ENCODE measurements around the gene SLC13A5.

- TF ChIP-seq TAF1 (IDR thresholded peaks at IDR 0.05; ENCODE audit: borderline replicate concordance, low read depth, low read length) (no peak), SIN3A (IDR thresholded peaks at IDR 0.05; ENCODE audit: borderline replicate concordance, low read depth, low read length) (no peak), POLR2AphosphoS5 (IDR thresholded peaks at IDR 0.05; ENCODE audit: low read depth, low read length) (no peak), RFX5 (IDR thresholded peaks at IDR 0.05; ENCODE audit: low read length) (no peak), RAD21 (IDR thresholded peaks at IDR 0.05; ENCODE audit: low read length) (no peak), CHD2 (IDR thresholded peaks at IDR 0.05; ENCODE audit: low read length, partially characterized antibody) (no peak), FOXM1 (IDR thresholded peaks at IDR 0.05; ENCODE audit: low read depth) (no peak), SMC3 (IDR thresholded peaks at IDR 0.05; ENCODE audit: low read depth, low read length) (no peak), NFIC (IDR thresholded peaks at IDR 0.05; ENCODE audit: borderline replicate concordance) (no peak), JUND (IDR thresholded peaks at IDR 0.05) (no peak)
- TF ChIP-seq, protein P1, sequence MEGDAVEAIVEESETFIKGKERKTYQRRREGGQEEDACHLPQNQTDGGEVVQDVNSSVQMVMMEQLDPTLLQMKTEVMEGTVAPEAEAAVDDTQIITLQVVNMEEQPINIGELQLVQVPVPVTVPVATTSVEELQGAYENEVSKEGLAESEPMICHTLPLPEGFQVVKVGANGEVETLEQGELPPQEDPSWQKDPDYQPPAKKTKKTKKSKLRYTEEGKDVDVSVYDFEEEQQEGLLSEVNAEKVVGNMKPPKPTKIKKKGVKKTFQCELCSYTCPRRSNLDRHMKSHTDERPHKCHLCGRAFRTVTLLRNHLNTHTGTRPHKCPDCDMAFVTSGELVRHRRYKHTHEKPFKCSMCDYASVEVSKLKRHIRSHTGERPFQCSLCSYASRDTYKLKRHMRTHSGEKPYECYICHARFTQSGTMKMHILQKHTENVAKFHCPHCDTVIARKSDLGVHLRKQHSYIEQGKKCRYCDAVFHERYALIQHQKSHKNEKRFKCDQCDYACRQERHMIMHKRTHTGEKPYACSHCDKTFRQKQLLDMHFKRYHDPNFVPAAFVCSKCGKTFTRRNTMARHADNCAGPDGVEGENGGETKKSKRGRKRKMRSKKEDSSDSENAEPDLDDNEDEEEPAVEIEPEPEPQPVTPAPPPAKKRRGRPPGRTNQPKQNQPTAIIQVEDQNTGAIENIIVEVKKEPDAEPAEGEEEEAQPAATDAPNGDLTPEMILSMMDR (IDR thresholded peaks at IDR 0.05): no peak
These were observed 24.2 kb downstream of the SLC13A5 start for GRCh38 chr17:6688944-6689343.

Data from SK-N-SH (cell line).